ENCODE measurements around the gene BTRC.

BTRC gene

GRCh38 chr10:101597091-101597900 is 243.3 kb downstream of the BTRC start:
- no peak for DNase-seq

- no peak for DNase-seq
Measured at GRCh38 chr10:101601541-101601940, 247.6 kb downstream of the BTRC start.

GRCh38 chr10:101602761-101603398 is 248.9 kb downstream of the BTRC start:
- peak; percentile 21 for DNase-seq

Data from CD4-positive, alpha-beta T cell treated with Interleukin-4 for 4 hours (primary cell).